Hepatocyte (in vitro differentiated cells): Measurements from ENCODE around the gene MRPS9.

ENCODE experiments used
- EZH2 ChIP-seq: fragments of 200-600 bp; sonication (generic); IDR thresholded peaks from 2 replicates; pipeline ENCODE4 v1.6.1; 2016; ENCODE audit warnings: antibody characterized with exemption, mild to moderate bottlenecking, borderline replicate concordance
- EZH2phosphoT487 ChIP-seq: fragments of 200-600 bp; sonication (generic); IDR thresholded peaks from one replicate; pipeline ENCODE4 v1.6.1; 2018; ENCODE audit warnings: antibody characterized with exemption, mild to moderate bottlenecking, low read depth, moderate library complexity; ENCODE audit not compliant: unreplicated experiment, severe bottlenecking

DNA sequence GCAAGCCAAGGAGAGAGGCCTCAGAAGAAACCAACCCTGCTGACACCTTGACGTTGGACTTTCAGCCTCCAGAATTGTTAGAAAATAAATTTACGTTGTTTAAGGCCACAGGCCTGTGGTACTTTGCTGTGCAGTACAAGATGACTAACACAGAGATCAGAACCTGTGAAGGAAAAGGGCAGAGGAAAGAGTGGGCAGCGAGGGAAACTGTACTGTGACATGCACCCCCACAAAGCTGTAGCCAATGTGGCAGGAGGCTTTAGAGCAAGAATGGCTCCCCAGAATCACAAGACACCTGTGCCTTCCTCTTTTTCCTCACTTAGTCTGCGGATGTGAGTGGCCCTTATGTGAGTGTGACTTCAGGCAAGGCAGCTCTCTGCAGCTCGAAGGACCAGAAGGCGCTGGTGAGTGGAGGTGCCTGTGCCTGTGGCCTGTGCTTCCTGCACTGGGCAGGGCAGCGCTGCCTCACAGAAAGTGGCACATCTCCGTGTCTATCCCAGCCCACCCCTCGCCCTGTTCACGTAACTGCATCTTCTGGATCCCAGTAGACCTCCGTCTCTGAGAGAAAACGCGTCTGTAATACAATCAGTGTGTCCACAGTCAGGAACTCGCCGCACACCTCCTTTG, 89.5 kb downstream of the MRPS9 start:
- TF ChIP-seq EZH2 = no peak
- TF ChIP-seq EZH2phosphoT487 = no peak
